SK-N-SH (cell line): ENCODE measurements around the gene DCLRE1A. TPM values are rescaled to one million over a fixed set of nuclear protein-coding genes. Genes with fewer than 3 reads are reported as not detected.

Experiments
- CTCF ChIA-PET: fragments of 300-600, 350-600 bp; formaldehyde crosslinking; extraction: SDS; loops from one replicate; lab custom pipeline; 2021; lab: Yijun Ruan, JAX
- POLR2A ChIA-PET: fragments of 350-600 bp; sonication (Branson Sonifier 250); formaldehyde crosslinking; extraction: SDS; loops from one replicate; lab custom pipeline; 2020; ENCODE audit warnings: antibody characterized with exemption, inconsistent platforms; lab: Yijun Ruan, JAX
- DNase-seq: peaks from one replicate; pipeline ENCODE4 v3.0.0; 2012
- H2AFZ ChIP-seq: fragments of 200-600 bp; sonication (generic); 2 replicates; pipeline ENCODE4 v1.8.1; 2016; ENCODE audit warnings: antibody characterized with exemption, mild to moderate bottlenecking, low read depth
- H3F3A ChIP-seq: fragments of 200-600 bp; sonication (generic); replicated peaks from 2 replicates; pipeline ENCODE3; 2016; ENCODE audit warnings: antibody characterized with exemption, mild to moderate bottlenecking; ENCODE audit not compliant: insufficient read depth
- H3K27ac ChIP-seq, 2 experiments: fragments of 200-500 bp in 1 of 2; fragments of 200-600 bp in 1 of 2; sonication (Bioruptor generic) in 1 of 2; sonication (generic), shearing (Covaris generic) in 1 of 2; 2 replicates each; pipeline versions ENCODE4 v1.5.1 to v1.6.1; 2014 to 2016; ENCODE audit warnings: low read depth in 2 of 2, inconsistent platforms in 1 of 2, low read length in 1 of 2, mild to moderate bottlenecking in 1 of 2, mixed read lengths in 1 of 2
- H3K27me3 ChIP-seq: fragments of 200-600 bp; sonication (generic), shearing (Covaris generic); 2 replicates; pipeline ENCODE4 v1.6.1; 2016; ENCODE audit warnings: mixed run types; ENCODE audit not compliant: insufficient read depth
- H3K36me3 ChIP-seq, 2 experiments: fragments of 200-500 bp in 1 of 2; fragments of 200-600 bp in 1 of 2; sonication (Bioruptor generic) in 1 of 2; sonication (generic) in 1 of 2; replicated peaks in 1 of 2; 2 replicates each; pipeline versions ENCODE3 to v1.5.1; 2014 to 2016; ENCODE audit warnings: low read length in 1 of 2, mild to moderate bottlenecking in 1 of 2; ENCODE audit not compliant: insufficient read depth in 2 of 2, control insufficient read depth in 1 of 2
- H3K4me1 ChIP-seq, 2 experiments: fragments of 200-500 bp in 1 of 2; fragments of 200-600 bp in 1 of 2; sonication (Bioruptor generic) in 1 of 2; sonication (generic), shearing (Covaris generic) in 1 of 2; 2 replicates each; pipeline versions ENCODE4 v1.5.1 to v1.6.1; 2014 to 2016; ENCODE audit warnings: low read depth in 1 of 2, low read length in 1 of 2, mixed run types in 1 of 2; ENCODE audit not compliant: insufficient read depth in 2 of 2, control insufficient read depth in 1 of 2
- H3K4me2 ChIP-seq: fragments of 200-600 bp; sonication (generic), shearing (Covaris generic); 2 replicates; pipeline ENCODE4 v1.6.1; 2017; ENCODE audit warnings: mixed run types
- H3K4me3 ChIP-seq, 2 experiments: fragments of 200-500 bp in 1 of 2; fragments of 200-600 bp in 1 of 2; sonication (Bioruptor generic) in 1 of 2; sonication (generic), shearing (Covaris generic) in 1 of 2; 2 replicates each; pipeline versions ENCODE4 v1.5.1 to v1.8.1; 2014 to 2016; ENCODE audit warnings: low read depth in 2 of 2, inconsistent platforms in 1 of 2, low read length in 1 of 2, mild to moderate bottlenecking in 1 of 2, mixed read lengths in 1 of 2, moderate library complexity in 1 of 2
- H3K79me2 ChIP-seq: fragments of 200-600 bp; sonication (generic); 2 replicates; pipeline ENCODE4 v1.8.1; 2017; ENCODE audit warnings: mild to moderate bottlenecking; ENCODE audit not compliant: insufficient read depth
- H3K9ac ChIP-seq: fragments of 200-600 bp; sonication (generic); 2 replicates; pipeline ENCODE4 v1.6.1; 2017; ENCODE audit warnings: mixed run types
- H3K9me2 ChIP-seq: fragments of 200-600 bp; sonication (generic); 2 replicates; pipeline ENCODE4 v1.6.1; 2017; ENCODE audit warnings: mixed run types
- H3K9me3 ChIP-seq: fragments of 200-600 bp; sonication (generic); 2 replicates; pipeline ENCODE4 v1.6.1; 2017; ENCODE audit warnings: mixed run types, mild to moderate bottlenecking, moderate library complexity
- H4K20me1 ChIP-seq: fragments of 200-600 bp; sonication (generic); 2 replicates; pipeline ENCODE4 v1.6.1; 2017; ENCODE audit warnings: mild to moderate bottlenecking, mixed run types; ENCODE audit not compliant: insufficient read depth
- EP300 ChIP-seq, 2 experiments: IDR thresholded peaks; 2 replicates each; pipeline versions ENCODE4 v1.4.0 to v1.6.1; 2012; ENCODE audit warnings: borderline replicate concordance in 1 of 2, low read depth in 1 of 2, low read length in 1 of 2
- GABPA ChIP-seq: IDR thresholded peaks from 2 replicates; pipeline ENCODE4 v1.4.0; 2012; ENCODE audit warnings: low read depth, mild to moderate bottlenecking
- GATA2 ChIP-seq: sonication (generic); formaldehyde crosslinking; IDR thresholded peaks from 2 replicates; pipeline ENCODE4 v1.5.0; 2020; ENCODE audit warnings: mild to moderate bottlenecking, missing genetic modification reagents
- MEF2A ChIP-seq: IDR thresholded peaks from 2 replicates; pipeline ENCODE4 v1.4.0; 2012; ENCODE audit warnings: low read depth, borderline replicate concordance
- MXI1 ChIP-seq: IDR thresholded peaks from 2 replicates; pipeline ENCODE4 v1.6.1; 2012; ENCODE audit warnings: mild to moderate bottlenecking, low read depth, low read length, improper control_type of control experiment
- NFIC ChIP-seq: IDR thresholded peaks from 2 replicates; pipeline ENCODE4 v1.4.0; 2012; ENCODE audit warnings: borderline replicate concordance
- RFX5 ChIP-seq: IDR thresholded peaks from 2 replicates; pipeline ENCODE4 v1.6.1; 2012; ENCODE audit warnings: mild to moderate bottlenecking, improper control_type of control experiment, low read length
- TAF1 ChIP-seq: IDR thresholded peaks from 2 replicates; pipeline ENCODE4 v1.6.1; 2012; ENCODE audit warnings: low read depth, mild to moderate bottlenecking, low read length, moderate library complexity, borderline replicate concordance
- YY1 ChIP-seq: IDR thresholded peaks from 2 replicates; pipeline ENCODE4 v1.4.0; 2012; ENCODE audit warnings: low read depth, mild to moderate bottlenecking
- WGBS: methylation state at CpG from one replicate; pipeline ENCODE4 v1.1.6; 2017; ENCODE audit warnings: low lambda C conversion rate; 5-methylcytosine and 5-hydroxymethylcytosine counted together
- polyA plus RNA-seq, 3 experiments: library from polyadenylated mRNA; depleted of rRNA; stranded (reverse); fragments of >200 nt; gene quantifications; 2 replicates each; pipeline ENCODE4 v1.2.3, GENCODE V29; 2012
- TF ChIP-seq, protein P1 (sequence below): IDR thresholded peaks from 2 replicates; pipeline ENCODE4 v1.6.1; 2012; ENCODE audit warnings: mild to moderate bottlenecking, low read depth, low read length, moderate library complexity
- TF ChIP-seq, protein P2 (sequence below): IDR thresholded peaks from 2 replicates; pipeline ENCODE4 v1.4.0; 2012; ENCODE audit warnings: low read depth, borderline replicate concordance
- TF ChIP-seq, protein P3 (sequence below): IDR thresholded peaks from 2 replicates; pipeline ENCODE4; 2012

The DCLRE1A gene
- polyA plus RNA-seq, 1 of the 3 experiments (the other 2 are of a cell fraction): 2.6 TPM

DNA sequence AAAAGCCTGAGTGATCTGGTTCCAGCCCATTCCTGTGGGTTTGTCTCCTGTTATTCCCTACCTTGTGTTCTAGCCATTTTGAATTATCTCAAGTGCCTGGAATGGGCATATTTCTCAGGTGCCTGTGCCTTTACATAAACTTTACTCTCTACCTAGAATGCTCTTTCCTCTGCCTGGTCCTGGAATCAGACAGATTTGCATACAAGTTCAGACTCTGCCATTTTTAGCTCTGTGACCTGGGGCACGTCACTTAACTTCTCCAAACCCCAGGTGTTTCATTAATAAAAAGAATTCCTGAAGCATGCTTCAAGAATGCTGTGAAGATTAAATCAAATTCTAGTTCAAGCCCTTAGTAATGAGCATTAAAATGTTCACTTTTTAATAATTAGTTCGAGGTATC lies 7.8 kb downstream of the DCLRE1A start (continued):
- TF ChIP-seq, protein P1, sequence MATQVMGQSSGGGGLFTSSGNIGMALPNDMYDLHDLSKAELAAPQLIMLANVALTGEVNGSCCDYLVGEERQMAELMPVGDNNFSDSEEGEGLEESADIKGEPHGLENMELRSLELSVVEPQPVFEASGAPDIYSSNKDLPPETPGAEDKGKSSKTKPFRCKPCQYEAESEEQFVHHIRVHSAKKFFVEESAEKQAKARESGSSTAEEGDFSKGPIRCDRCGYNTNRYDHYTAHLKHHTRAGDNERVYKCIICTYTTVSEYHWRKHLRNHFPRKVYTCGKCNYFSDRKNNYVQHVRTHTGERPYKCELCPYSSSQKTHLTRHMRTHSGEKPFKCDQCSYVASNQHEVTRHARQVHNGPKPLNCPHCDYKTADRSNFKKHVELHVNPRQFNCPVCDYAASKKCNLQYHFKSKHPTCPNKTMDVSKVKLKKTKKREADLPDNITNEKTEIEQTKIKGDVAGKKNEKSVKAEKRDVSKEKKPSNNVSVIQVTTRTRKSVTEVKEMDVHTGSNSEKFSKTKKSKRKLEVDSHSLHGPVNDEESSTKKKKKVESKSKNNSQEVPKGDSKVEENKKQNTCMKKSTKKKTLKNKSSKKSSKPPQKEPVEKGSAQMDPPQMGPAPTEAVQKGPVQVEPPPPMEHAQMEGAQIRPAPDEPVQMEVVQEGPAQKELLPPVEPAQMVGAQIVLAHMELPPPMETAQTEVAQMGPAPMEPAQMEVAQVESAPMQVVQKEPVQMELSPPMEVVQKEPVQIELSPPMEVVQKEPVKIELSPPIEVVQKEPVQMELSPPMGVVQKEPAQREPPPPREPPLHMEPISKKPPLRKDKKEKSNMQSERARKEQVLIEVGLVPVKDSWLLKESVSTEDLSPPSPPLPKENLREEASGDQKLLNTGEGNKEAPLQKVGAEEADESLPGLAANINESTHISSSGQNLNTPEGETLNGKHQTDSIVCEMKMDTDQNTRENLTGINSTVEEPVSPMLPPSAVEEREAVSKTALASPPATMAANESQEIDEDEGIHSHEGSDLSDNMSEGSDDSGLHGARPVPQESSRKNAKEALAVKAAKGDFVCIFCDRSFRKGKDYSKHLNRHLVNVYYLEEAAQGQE: no peak
- TF ChIP-seq YY1: no peak
- no peak for TF ChIP-seq NFIC
- TF ChIP-seq MXI1: no peak

DNA sequence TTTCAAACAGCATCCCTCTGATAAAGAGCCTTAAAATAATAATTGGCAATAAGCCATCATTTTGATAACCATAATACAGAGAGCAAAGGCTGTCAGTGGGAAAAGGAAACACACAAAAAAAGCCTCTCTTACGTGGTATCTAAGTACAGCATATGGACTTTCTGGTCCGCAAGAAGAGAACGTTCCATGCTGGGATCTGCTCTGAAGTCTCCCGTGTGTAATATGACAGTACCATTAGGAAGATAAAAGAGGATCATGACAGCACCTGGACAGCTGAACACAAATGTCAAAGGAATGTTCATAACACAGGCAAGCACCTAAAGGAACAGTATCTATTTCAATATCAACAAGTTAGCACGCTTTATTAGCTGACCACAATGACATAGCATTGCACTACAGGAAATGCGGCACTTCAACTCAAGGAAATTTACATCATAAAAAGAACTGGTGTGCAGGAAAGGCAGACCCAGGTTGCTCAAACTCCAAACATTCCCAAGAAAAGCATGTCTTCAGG lies 9.9 kb downstream of the DCLRE1A start:
- Histone ChIP-seq H3K27me3 (no peaks in the 10 kb centered on the region), H4K20me1 (no peaks in the 10 kb centered on the region), H3K79me2 (no peaks in the 10 kb centered on the region), H3K9me3 (no peaks in the 10 kb centered on the region), H3K9ac (no peak overlapping the region), H3K4me1 (no peaks in the 10 kb centered on the region), H3K36me3 (peaks cover 10 to 43% of the 10 kb centered on the region in 2 experiments), H3F3A (no peaks in the 10 kb centered on the region), H3K27ac (no peak overlapping the region), H3K9me2 (no peaks in the 10 kb centered on the region), H3K4me3 (no peak overlapping the region), H2AFZ (no peak overlapping the region), H3K4me2 (no peak overlapping the region)
- WGBS: 94% methylated on average over 6 of the region's 6 CpGs
- CTCF ChIA-PET: interaction anchor here (1.0 kb wide), 1 partner anchor 45 kb away, joined by 4 read pairs; no protein-coding TSS in a partner anchor
- POLR2A ChIA-PET: no interaction called here
- TF ChIP-seq RFX5 (no peak), MEF2A (no peak), EP300 (IDR thresholded peaks at IDR 0.05; ENCODE audit: borderline replicate concordance in 1 of 2, low read depth in 1 of 2, low read length in 1 of 2) (no peak), GABPA (no peak), TAF1 (no peak), GATA2 (CRISPR knock-in tag) (no peak), MXI1 (no peak)
- TF ChIP-seq, protein P2, sequence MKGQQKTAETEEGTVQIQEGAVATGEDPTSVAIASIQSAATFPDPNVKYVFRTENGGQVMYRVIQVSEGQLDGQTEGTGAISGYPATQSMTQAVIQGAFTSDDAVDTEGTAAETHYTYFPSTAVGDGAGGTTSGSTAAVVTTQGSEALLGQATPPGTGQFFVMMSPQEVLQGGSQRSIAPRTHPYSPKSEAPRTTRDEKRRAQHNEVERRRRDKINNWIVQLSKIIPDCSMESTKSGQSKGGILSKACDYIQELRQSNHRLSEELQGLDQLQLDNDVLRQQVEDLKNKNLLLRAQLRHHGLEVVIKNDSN: no peak
- TF ChIP-seq, protein P3, sequence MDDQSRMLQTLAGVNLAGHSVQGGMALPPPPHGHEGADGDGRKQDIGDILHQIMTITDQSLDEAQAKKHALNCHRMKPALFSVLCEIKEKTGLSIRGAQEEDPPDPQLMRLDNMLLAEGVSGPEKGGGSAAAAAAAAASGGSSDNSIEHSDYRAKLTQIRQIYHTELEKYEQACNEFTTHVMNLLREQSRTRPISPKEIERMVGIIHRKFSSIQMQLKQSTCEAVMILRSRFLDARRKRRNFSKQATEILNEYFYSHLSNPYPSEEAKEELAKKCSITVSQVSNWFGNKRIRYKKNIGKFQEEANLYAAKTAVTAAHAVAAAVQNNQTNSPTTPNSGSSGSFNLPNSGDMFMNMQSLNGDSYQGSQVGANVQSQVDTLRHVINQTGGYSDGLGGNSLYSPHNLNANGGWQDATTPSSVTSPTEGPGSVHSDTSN: no peak
- DNase-seq: no peak
